ENCODE measurements around the gene RNF44. TPM values are rescaled to one million over a fixed set of nuclear protein-coding genes. Genes with fewer than 3 reads are reported as not detected.

The RNF44 gene
- total RNA-seq, 1 donor from 2014 or later, result 24.1 TPM

DNA sequence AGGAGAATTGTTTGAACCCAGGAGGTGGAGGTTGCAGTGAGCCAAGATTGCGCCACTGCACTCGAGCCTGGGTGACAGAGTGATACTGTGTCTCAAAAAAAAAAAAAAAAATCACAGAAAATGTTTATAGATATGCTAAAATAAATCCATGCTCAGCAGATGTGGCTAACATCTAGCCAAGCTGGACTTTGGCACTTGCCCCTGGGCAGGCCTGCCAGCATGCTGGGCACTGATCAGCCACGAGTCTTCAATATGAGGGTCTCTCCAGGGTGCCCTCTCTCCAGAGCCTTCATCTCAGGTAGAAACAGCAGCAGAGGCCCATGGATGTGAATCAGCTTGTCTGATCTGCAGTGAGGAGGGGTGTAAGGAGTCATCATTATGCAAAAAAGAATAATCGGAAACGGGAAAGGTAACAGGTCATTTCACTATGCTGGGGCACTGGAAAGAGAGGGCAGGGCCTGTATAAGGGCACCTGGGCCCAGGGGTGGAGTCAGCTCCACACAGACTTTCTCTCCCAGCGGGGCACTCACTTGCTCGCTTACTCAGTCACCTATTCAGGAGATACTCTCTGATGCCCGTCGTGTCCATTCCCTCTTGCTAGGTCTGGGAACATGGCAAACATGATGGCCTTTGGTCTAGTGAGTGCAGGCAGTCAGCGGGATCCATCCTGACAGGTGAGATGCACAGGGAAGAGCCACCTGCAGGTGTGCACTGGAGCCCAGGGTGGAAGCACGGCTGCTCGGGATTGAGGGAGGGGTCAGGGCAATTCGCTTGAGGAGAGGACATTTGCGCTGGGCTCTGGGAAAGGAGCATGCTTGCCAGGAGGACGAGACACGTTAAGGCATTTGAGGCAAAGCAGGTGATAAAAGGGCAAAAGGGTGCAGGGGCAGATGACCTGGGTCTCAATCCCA, 17.1 kb downstream of the RNF44 start:
- DNase-seq (ENCODE audit: low spot score in 2 of 2), result no peak
- Histone ChIP-seq H3K4me1 (no peaks in the 10 kb centered on the region), H3K27ac (no peak overlapping the region), H3K27me3 (no peaks in the 10 kb centered on the region), H3K4me3 (no peak overlapping the region), H3K9me3 (no peaks in the 10 kb centered on the region), H3K36me3 (no peaks in the 10 kb centered on the region)
- TF ChIP-seq, protein P1, sequence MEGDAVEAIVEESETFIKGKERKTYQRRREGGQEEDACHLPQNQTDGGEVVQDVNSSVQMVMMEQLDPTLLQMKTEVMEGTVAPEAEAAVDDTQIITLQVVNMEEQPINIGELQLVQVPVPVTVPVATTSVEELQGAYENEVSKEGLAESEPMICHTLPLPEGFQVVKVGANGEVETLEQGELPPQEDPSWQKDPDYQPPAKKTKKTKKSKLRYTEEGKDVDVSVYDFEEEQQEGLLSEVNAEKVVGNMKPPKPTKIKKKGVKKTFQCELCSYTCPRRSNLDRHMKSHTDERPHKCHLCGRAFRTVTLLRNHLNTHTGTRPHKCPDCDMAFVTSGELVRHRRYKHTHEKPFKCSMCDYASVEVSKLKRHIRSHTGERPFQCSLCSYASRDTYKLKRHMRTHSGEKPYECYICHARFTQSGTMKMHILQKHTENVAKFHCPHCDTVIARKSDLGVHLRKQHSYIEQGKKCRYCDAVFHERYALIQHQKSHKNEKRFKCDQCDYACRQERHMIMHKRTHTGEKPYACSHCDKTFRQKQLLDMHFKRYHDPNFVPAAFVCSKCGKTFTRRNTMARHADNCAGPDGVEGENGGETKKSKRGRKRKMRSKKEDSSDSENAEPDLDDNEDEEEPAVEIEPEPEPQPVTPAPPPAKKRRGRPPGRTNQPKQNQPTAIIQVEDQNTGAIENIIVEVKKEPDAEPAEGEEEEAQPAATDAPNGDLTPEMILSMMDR (IDR thresholded peaks at IDR 0.05), result no peak
- intact Hi-C loops (cut with DNase I), result no loop called here

DNA sequence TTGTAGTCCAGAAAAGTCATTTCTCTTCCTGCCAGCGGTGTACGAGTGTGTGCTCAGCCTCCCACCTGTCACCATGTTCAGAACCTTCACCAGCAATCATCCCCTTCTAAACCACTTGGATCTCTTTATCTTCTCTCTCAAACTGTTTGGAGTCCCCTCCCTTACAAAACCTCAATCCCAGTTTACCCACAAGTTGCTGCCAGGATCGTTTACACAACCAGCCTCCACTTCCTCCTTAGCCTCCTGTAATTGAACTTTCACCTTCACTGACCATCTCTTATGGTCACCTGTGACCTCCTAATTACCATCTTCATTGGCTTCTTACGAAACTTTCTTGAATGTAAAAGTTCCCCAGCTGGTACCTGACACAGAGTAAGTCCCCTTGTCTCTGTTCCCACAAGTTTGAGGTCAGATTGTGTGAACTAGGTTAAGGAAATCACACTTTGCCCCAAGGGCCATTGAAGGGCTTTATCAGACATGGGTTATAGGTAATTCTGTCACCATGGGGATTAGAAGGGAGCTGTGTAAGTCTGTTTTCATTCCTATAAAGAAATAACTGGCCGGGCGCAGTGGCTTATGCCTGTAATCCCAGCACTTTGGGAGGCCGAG, 20.0 kb downstream of the RNF44 start:
- DNase-seq (ENCODE audit: low spot score in 2 of 2), result no peak
- intact Hi-C loops (cut with DNase I), result no loop called here

DNA sequence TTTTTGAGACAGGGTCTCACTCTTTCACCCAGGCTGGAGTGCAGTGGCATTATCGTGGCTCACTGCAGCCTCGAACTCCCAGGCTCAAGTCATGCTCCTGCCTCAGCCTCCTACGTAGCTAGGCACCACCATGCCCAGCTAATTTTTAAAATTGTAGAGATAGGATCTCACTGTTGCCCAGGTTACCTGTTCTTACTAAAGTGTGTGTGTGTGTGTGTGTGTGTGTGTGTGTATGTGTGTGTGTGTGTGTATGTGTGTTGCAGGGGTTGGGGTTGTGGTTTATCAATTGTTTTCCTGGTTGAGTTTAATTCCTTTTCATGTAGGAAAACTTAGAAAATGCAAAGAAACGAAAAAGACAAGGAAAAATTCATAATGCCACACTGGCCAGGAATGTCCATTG, 21.8 kb downstream of the RNF44 start:
- H3K27me3 ChIP-seq, result no peaks in the 10 kb centered on the region
- H3K36me3 ChIP-seq, result no peaks in the 10 kb centered on the region
- H3K9me3 ChIP-seq, result no peaks in the 10 kb centered on the region
- no peak overlapping the region for H3K27ac ChIP-seq
- no peak overlapping the region for H3K4me3 ChIP-seq
- no peaks in the 10 kb centered on the region for H3K4me1 ChIP-seq
- TF ChIP-seq, protein P1 (IDR thresholded peaks at IDR 0.05), result no peak
- DNase-seq (ENCODE audit: low spot score in 2 of 2), result no peak
- intact Hi-C loops (cut with DNase I), result no loop called here

More for the DNA sequence above, 20.0 kb downstream of the RNF44 start:
- H3K9me3 ChIP-seq, result no peaks in the 10 kb centered on the region
- no peak overlapping the region for H3K27ac ChIP-seq
- H3K4me3 ChIP-seq, result no peak overlapping the region
- no peaks in the 10 kb centered on the region for H3K27me3 ChIP-seq
- H3K36me3 ChIP-seq, result no peaks in the 10 kb centered on the region
- TF ChIP-seq, protein P1 (IDR thresholded peaks at IDR 0.05), result no peak
- H3K4me1 ChIP-seq, result no peaks in the 10 kb centered on the region

DNA sequence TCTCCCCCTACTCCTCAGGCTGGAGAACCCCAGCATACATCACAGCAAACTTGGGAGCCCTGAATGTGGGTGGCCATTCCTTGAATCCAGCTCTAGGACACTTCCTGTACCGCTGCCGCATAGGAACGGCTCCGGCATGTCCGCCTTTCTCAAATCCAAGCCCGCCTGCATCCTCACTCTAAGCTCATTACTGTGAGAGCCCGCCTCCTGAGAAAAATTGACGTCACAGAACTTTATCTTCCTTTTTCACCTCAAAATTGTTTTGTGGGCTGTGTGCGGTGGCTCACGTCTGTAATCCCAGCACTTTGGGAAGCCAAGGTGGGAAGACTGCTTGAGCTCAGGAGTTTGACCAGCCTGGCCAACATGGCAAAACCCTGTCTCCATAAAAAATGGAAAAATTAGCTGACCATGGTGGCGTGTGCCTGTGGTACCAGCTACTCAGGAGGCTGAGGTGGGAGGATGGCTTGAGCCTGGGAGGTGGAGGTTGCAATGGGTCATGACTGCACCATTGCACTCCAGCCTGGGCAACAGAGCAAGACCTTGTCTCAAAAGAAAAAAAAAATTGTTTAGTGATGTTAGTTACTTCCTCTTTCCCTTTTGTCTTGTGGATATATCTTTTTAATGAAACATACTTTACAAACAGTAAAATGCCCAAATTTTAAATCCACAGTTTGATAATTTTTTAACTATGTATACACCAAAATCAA, 22.8 kb downstream of the RNF44 start:
- H3K4me3 ChIP-seq, result no peak overlapping the region
- TF ChIP-seq, protein P1 (IDR thresholded peaks at IDR 0.05), result no peak
- no peaks in the 10 kb centered on the region for H3K27me3 ChIP-seq
- H3K4me1 ChIP-seq, result no peaks in the 10 kb centered on the region
- H3K9me3 ChIP-seq, result no peaks in the 10 kb centered on the region
- H3K36me3 ChIP-seq, result peaks cover 4 to 5% of the 10 kb centered on the region in 2 donors
- no peak overlapping the region for H3K27ac ChIP-seq
- intact Hi-C loops (cut with DNase I), result no loop called here
- no peak for DNase-seq (ENCODE audit: low spot score in 2 of 2)

DNA sequence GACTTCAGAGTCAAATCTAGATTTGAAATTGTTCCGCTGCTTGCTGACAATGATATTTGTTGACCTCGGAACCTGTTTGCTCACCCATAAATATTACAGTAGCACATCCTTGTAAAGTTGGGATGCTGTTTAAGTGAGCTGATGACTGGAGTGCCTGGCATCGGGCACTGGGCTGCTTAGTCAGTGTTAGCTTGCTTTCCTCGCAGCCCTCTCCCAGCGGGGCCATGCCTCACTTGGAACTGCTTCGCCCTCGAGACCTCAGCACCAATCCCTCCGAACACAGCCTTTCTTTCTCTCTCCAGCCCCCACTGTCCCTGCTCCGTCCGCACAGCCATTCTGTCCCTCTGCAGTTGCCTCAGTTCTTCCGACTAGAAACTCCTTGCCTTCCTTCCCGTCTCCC, 23.4 kb downstream of the RNF44 start:
- no peak for DNase-seq (ENCODE audit: low spot score in 2 of 2)
- Histone ChIP-seq H3K4me3 (no peak overlapping the region), H3K27ac (no peak overlapping the region), H3K27me3 (no peaks in the 10 kb centered on the region), H3K36me3 (peaks cover 6 to 9% of the 10 kb centered on the region in 2 donors), H3K4me1 (no peaks in the 10 kb centered on the region), H3K9me3 (no peaks in the 10 kb centered on the region)
- intact Hi-C loops (cut with DNase I), result no loop called here
- TF ChIP-seq, protein P1 (IDR thresholded peaks at IDR 0.05), result no peak
